HepG2 (cell line): Measurements from ENCODE around the gene MBTPS1. TPM values are rescaled to one million over a fixed set of nuclear protein-coding genes. Genes with fewer than 3 reads are reported as not detected.

ENCODE experiments used
- ATAC-seq: fragments of 200-7000 bp; cut with Tn5 transposase; 3 replicates; pipeline ENCODE4 v1.9.1; 2020; ENCODE audit warnings: mild to moderate bottlenecking, moderate library complexity
- BruUV-seq: library from RNA; stranded (reverse); fragments of 400-500 nt; replicated peaks from 2 replicates; lab custom pipeline; 2021; lab: Mats Ljungman, UMichigan
- CTCF ChIA-PET: fragments of 300-600 bp; formaldehyde crosslinking; extraction: SDS; loops from one replicate; lab custom pipeline; 2021; ENCODE audit warnings: low total read pairs, inconsistent platforms, low intra/inter-chr PET ratio; lab: Yijun Ruan, JAX
- POLR2A ChIA-PET: fragments of 350-600 bp; sonication (Branson Sonifier 250); formaldehyde crosslinking; loops from one replicate; lab custom pipeline; 2020; ENCODE audit warnings: antibody characterized with exemption, inconsistent platforms; lab: Yijun Ruan, JAX
- DNase-seq: peaks from one replicate; pipeline ENCODE4 v3.0.0-alpha.2; 2015; ENCODE audit warnings: low spot score
- FAIRE-seq: peaks from 3 replicates; lab custom pipeline; 2011; peaks lifted over from hg19 to GRCh38; lab: Jason Lieb, UNC
- H2AFZ ChIP-seq: one replicate; pipeline ENCODE4 v1.6.1; 2011; ENCODE audit warnings: low read length, inconsistent platforms
- H3K27ac ChIP-seq: fragments of 300-600 bp; 3 replicates; pipeline ENCODE4 v1.8.0; 2011; ENCODE audit warnings: mixed run types, mild to moderate bottlenecking, mixed read lengths, low read length, inconsistent platforms; ENCODE audit not compliant: insufficient read depth; ENCODE audit errors: extremely low read length
- H3K27me3 ChIP-seq, 2 experiments: fragments of 200-600 bp in 1 of 2; 2 replicates in 1 of 2; 3 replicates in 1 of 2; pipeline versions ENCODE4 v1.6.0 to v1.8.0; 2011; ENCODE audit warnings: low read length in 2 of 2, mild to moderate bottlenecking in 2 of 2, moderate library complexity in 2 of 2, inconsistent platforms in 1 of 2; ENCODE audit not compliant: insufficient read depth in 2 of 2, control insufficient read depth in 1 of 2
- H3K36me3 ChIP-seq, 2 experiments: fragments of 200-600 bp in 1 of 2; replicated peaks in 1 of 2; 2 replicates in 1 of 2; 3 replicates in 1 of 2; pipeline versions ENCODE4 v1.5.1 to v1.8.0; 2011; ENCODE audit warnings: low read length in 2 of 2, inconsistent platforms in 1 of 2; ENCODE audit not compliant: insufficient read depth in 2 of 2, control insufficient read depth in 1 of 2
- H3K4me1 ChIP-seq: 2 replicates; pipeline ENCODE4 v1.5.1; 2012; ENCODE audit warnings: low read length, inconsistent platforms; ENCODE audit not compliant: insufficient read depth
- H3K4me2 ChIP-seq: 2 replicates; pipeline ENCODE4 v1.6.0; 2011; ENCODE audit warnings: low read depth, low read length, inconsistent platforms
- H3K4me3 ChIP-seq, 3 experiments: fragments of 200-600 bp in 1 of 3; sonication (generic), shearing (Covaris generic) in 1 of 3; replicated peaks in 1 of 3; 2 replicates each; pipeline ENCODE4 v1.5.1; 2011 to 2016; ENCODE audit warnings: low read length in 3 of 3, inconsistent platforms in 2 of 3, low read depth in 2 of 3, mild to moderate bottlenecking in 2 of 3, control low read depth in 1 of 3, mixed read lengths in 1 of 3; ENCODE audit not compliant: insufficient read depth in 1 of 3
- H3K79me2 ChIP-seq: one replicate; pipeline ENCODE4 v1.6.1; 2011; ENCODE audit warnings: low read length, inconsistent platforms; ENCODE audit not compliant: insufficient read depth
- H3K9ac ChIP-seq: 2 replicates; pipeline ENCODE4 v1.6.0; 2011; ENCODE audit warnings: mild to moderate bottlenecking, low read depth, low read length, inconsistent platforms; ENCODE audit not compliant: insufficient read depth
- H3K9me3 ChIP-seq: 2 replicates; pipeline ENCODE4 v1.5.1; 2012; ENCODE audit warnings: mild to moderate bottlenecking, low read length
- H4K20me1 ChIP-seq: 2 replicates; pipeline ENCODE4 v1.6.0; 2011; ENCODE audit warnings: inconsistent platforms, mild to moderate bottlenecking, low read length, moderate library complexity; ENCODE audit not compliant: insufficient read depth
- ATF7 ChIP-seq, 2 experiments: fragments of 450-650 bp in 1 of 2; sonication (generic) in 1 of 2; formaldehyde crosslinking in 1 of 2; IDR thresholded peaks; 2 replicates each; pipeline versions ENCODE4 v1.4.0 to v1.6.1; 2016 to 2020; ENCODE audit warnings: antibody characterized with exemption in 1 of 2, mild to moderate bottlenecking in 1 of 2, missing genetic modification reagents in 1 of 2
- EP300 ChIP-seq, 3 experiments: sonication (generic) in 1 of 3; formaldehyde crosslinking in 1 of 3; IDR thresholded peaks; 2 replicates each; pipeline versions ENCODE4 v1.5.1 to v1.6.1; 2011 to 2020; ENCODE audit warnings: low read depth in 2 of 3, low read length in 2 of 3, borderline replicate concordance in 1 of 3, improper control_type of control experiment in 1 of 3, mild to moderate bottlenecking in 1 of 3, missing genetic modification reagents in 1 of 3, moderate library complexity in 1 of 3
- FOSL2 ChIP-seq: sonication (generic); formaldehyde crosslinking; IDR thresholded peaks from 2 replicates; pipeline ENCODE4 v1.4.0; 2020; ENCODE audit warnings: missing genetic modification reagents
- FOXO4 ChIP-seq: sonication (generic); formaldehyde crosslinking; conservative IDR thresholded peaks from 2 replicates; pipeline ENCODE4 v1.8.1; 2023; ENCODE audit warnings: missing genetic modification reagents
- GMEB1 ChIP-seq: sonication (generic); formaldehyde crosslinking; IDR thresholded peaks from 2 replicates; pipeline ENCODE4 v1.5.1; 2020; ENCODE audit warnings: missing genetic modification reagents, mild to moderate bottlenecking, borderline replicate concordance
- HINFP ChIP-seq: sonication (generic); formaldehyde crosslinking; IDR thresholded peaks from 2 replicates; pipeline ENCODE4 v1.4.0; 2020; ENCODE audit warnings: low read depth, mild to moderate bottlenecking, missing genetic modification reagents
- JARID2 ChIP-seq: sonication (generic); formaldehyde crosslinking; IDR thresholded peaks from 2 replicates; pipeline ENCODE4 v1.8.1; 2023; ENCODE audit warnings: missing genetic modification reagents, inconsistent platforms; ENCODE audit not compliant: insufficient replicate concordance
- KDM4B ChIP-seq: sonication (generic); formaldehyde crosslinking; IDR thresholded peaks from 2 replicates; pipeline ENCODE4 v1.4.0; 2020; ENCODE audit warnings: missing genetic modification reagents
- MNT ChIP-seq: fragments of 450-650 bp; IDR thresholded peaks from 2 replicates; pipeline ENCODE4 v1.6.1; 2016
- MYC ChIP-seq: sonication (generic); formaldehyde crosslinking; IDR thresholded peaks from 2 replicates; pipeline ENCODE4 v1.9.0; 2021; ENCODE audit warnings: missing genetic modification reagents, borderline replicate concordance
- NAIF1 ChIP-seq: sonication (generic); formaldehyde crosslinking; IDR thresholded peaks from 2 replicates; pipeline ENCODE4 v1.5.0; 2020; ENCODE audit warnings: mild to moderate bottlenecking, missing genetic modification reagents, borderline replicate concordance
- PRPF4 ChIP-seq: fragments of 200-400 bp; formaldehyde crosslinking; IDR thresholded peaks from 2 replicates; pipeline ENCODE4 v1.6.1; 2016; ENCODE audit warnings: low read length, low read depth; ENCODE audit not compliant: poor library complexity, severe bottlenecking
- TFDP1 ChIP-seq: IDR thresholded peaks from 2 replicates; pipeline ENCODE4 v1.6.1; 2016; ENCODE audit warnings: missing compliant biosample characterization, missing genetic modification reagents, borderline replicate concordance
- ZFP36 ChIP-seq: fragments of 150-350 bp; IDR thresholded peaks from 2 replicates; pipeline ENCODE4 v1.6.1; 2018; ENCODE audit warnings: borderline replicate concordance, low read length, low read depth; ENCODE audit not compliant: partially characterized antibody
- ZIK1 ChIP-seq: sonication (generic); formaldehyde crosslinking; IDR thresholded peaks from 2 replicates; pipeline ENCODE4 v1.5.0; 2020; ENCODE audit warnings: mild to moderate bottlenecking, low read depth, missing genetic modification reagents, borderline replicate concordance
- ZNF256 ChIP-seq: sonication (generic); formaldehyde crosslinking; conservative IDR thresholded peaks from 2 replicates; pipeline ENCODE4 v1.4.0; 2020; ENCODE audit warnings: missing genetic modification reagents
- ZNF510 ChIP-seq: sonication (generic); formaldehyde crosslinking; IDR thresholded peaks from 2 replicates; pipeline ENCODE4 v1.4.0; 2020; ENCODE audit warnings: low read depth, mild to moderate bottlenecking, missing genetic modification reagents
- WGBS: methylation state at CpG from one replicate; pipeline ENCODE4 v1.1.6; 2017; ENCODE audit warnings: low lambda C conversion rate; 5-methylcytosine and 5-hydroxymethylcytosine counted together
- in situ Hi-C: cut with HindIII; loops from 2 replicates; pipeline ENCODE4 v1.10.0; 2017; ENCODE audit warnings: low pct_unique_long_range_greater_than_20kb; ENCODE audit not compliant: extremely low pct_ligation_motif_present
- intact Hi-C: fragments of 100-400 bp; cut with micrococcal nuclease; formaldehyde crosslinking; loops from one replicate; pipeline ENCODE4 v1.10.0; 2022; ENCODE audit not compliant: unreplicated experiment
- polyA plus RNA-seq, 8 experiments: library from polyadenylated mRNA; depleted of rRNA in 3 of 8; stranded (reverse) in 7 of 8; unstranded in 1 of 8; fragments of >200 nt; fragmentation: Illumina TruSeq in 4 of 8; extraction: Trizol in 4 of 8; gene quantifications; 2 replicates each; pipeline versions ENCODE4 v1.2.1 to v1.2.3, GENCODE V29; 2011 to 2016; ENCODE audit warnings: low read depth in 4 of 8, missing spikeins in 1 of 8, mixed read lengths in 1 of 8; ENCODE audit not compliant: insufficient read depth in 1 of 8
- total RNA-seq, 5 experiments: library from RNA; depleted of rRNA; stranded (reverse); fragments of >200 nt; fragmentation: Illumina TruSeq; extraction: Trizol; gene quantifications; 2 replicates each; pipeline ENCODE4 v1.2.3, GENCODE V29; 2016; ENCODE audit warnings: low read depth in 1 of 5

Gene MBTPS1
- total and polyA plus RNA-seq, 2 of the 13 experiments (the other 11 are each of a cell fraction or from before 2014, with no cell fraction given) = 56.7 to 91.3 TPM

GRCh38 chr16:84095466-84095865 is 21.3 kb downstream of the MBTPS1 start:
- peaks cover 22 to 78% of the 10 kb centered on the region in 2 experiments for H3K36me3 ChIP-seq
- H4K20me1 ChIP-seq = peaks cover 20% of the 10 kb centered on the region
- BruUV-seq = no TSS peak
- no peak for DNase-seq
- no peak overlapping the region for H3K4me3 ChIP-seq
- H3K4me2 ChIP-seq = no peak overlapping the region
- H3K27me3 ChIP-seq = no peaks in the 10 kb centered on the region
- no peaks in the 10 kb centered on the region for H3K9me3 ChIP-seq
- CTCF ChIA-PET = no interaction called here
- ATAC-seq = no peak
- FAIRE-seq = no peak
- POLR2A ChIA-PET = no interaction called here
- in situ Hi-C loops (no loop called here), intact Hi-C loops (no loop called here)
- no peak overlapping the region for H3K27ac ChIP-seq
- peaks cover 19% of the 10 kb centered on the region for H3K4me1 ChIP-seq
- H3K9ac ChIP-seq = no peak overlapping the region
- no peaks in the 10 kb centered on the region for H3K79me2 ChIP-seq
- 95% methylated on average over 14 of the region's 14 CpGs for WGBS
- no peak overlapping the region for H2AFZ ChIP-seq
- TF ChIP-seq MNT (no peak), FOSL2 (CRISPR knock-in tag) (no peak), EP300 (IDR thresholded peaks at IDR 0.05; ENCODE audit: low read depth in 2 of 2, low read length in 2 of 2) (no peak), EP300 (CRISPR knock-in tag; IDR thresholded peaks at IDR 0.05; ENCODE audit: borderline replicate concordance) (no peak), ZIK1 (CRISPR knock-in tag) (no peak), FOXO4 (CRISPR knock-in tag) (no peak), MYC (CRISPR knock-in tag) (no peak), HINFP (no peak), ZNF256 (no peak), JARID2 (no peak), KDM4B (CRISPR knock-in tag) (no peak), GMEB1 (CRISPR knock-in tag) (no peak), ATF7 (IDR thresholded peaks at IDR 0.05) (no peak), ATF7 (CRISPR knock-in tag; IDR thresholded peaks at IDR 0.05) (no peak), PRPF4 (no peak), ZNF510 (CRISPR knock-in tag) (no peak), NAIF1 (CRISPR knock-in tag) (no peak), TFDP1 (CRISPR knock-in tag) (no peak), ZFP36 (no peak)
